Measurements from ENCODE around the gene RIN2.
A peak's percentile ranks its signal among the peaks of the same experiment; 100 is the strongest.

RIN2 gene

DNA sequence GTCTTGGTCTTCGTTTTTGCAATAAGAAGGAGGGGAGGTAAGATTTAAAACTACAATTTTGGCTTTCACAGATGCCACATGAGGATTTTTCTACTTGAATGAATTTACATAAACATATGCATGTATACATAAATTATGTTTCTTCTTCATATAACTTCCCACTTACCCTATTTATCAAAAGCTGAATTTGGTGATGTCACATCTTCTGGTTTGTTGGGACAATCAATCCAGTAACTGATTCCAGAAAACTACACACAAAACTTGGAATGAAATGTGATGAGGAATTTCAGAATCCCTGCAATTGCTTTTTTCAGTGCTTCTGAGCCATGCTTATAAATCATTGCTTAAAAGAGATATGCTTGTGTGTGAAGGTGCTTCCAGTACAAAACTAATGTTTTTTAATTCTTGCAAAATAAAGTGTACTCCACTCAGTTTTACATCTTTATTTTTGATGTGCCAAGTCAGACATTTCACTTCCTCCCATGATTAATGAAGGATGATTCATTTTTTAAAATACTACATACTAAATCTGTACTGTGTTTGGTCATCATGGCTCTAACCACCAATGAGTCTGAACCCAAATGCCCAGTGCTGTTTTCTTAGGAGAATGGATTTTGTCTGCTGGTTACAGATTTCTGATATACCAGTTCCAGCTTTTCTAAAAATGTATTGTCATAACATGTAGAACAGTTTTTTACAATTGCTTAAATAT, 32.1 kb upstream of the RIN2 start:
- DNase-seq (ENCODE audit: low read depth): peak; percentile 34
- no peak overlapping the region for H3K4me3 ChIP-seq (ENCODE audit: low read length)
- TF ChIP-seq, protein P1, sequence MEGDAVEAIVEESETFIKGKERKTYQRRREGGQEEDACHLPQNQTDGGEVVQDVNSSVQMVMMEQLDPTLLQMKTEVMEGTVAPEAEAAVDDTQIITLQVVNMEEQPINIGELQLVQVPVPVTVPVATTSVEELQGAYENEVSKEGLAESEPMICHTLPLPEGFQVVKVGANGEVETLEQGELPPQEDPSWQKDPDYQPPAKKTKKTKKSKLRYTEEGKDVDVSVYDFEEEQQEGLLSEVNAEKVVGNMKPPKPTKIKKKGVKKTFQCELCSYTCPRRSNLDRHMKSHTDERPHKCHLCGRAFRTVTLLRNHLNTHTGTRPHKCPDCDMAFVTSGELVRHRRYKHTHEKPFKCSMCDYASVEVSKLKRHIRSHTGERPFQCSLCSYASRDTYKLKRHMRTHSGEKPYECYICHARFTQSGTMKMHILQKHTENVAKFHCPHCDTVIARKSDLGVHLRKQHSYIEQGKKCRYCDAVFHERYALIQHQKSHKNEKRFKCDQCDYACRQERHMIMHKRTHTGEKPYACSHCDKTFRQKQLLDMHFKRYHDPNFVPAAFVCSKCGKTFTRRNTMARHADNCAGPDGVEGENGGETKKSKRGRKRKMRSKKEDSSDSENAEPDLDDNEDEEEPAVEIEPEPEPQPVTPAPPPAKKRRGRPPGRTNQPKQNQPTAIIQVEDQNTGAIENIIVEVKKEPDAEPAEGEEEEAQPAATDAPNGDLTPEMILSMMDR (conservative IDR thresholded peaks at IDR 0.05; ENCODE audit: low read length): no peak

DNA sequence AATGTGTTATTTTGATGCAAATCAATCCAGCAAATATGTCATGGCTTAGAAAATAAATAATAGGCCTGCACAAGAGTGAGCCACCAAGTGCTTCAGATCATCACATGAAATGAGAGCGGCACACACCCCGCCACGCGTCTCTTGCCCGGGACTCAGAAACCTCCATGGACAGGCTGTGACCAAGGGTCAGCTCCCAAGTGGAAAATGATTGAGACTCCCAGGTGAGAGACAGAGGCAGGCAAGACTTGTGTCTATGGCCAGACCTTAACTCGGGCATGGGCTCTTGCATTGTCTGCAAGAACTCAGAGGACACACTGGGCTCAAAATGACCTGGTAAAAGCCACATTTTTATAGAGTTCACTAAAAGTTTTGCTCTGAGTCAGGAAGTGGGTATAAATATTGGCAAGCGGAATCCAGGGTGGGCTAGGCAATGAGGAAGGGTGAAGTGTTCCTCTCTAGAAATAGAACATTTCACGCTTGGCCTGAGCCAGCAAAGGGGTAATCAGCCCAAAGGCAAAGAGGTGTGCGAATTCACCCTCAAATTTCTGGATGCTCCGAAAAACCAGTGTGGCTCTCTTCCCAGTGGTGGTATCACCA, 30.7 kb upstream of the RIN2 start:
- DNase-seq (ENCODE audit: low read depth): no peak
- TF ChIP-seq, protein P1 (conservative IDR thresholded peaks at IDR 0.05; ENCODE audit: low read length): no peak
- no peak overlapping the region for H3K4me3 ChIP-seq (ENCODE audit: low read length)

- no peak for DNase-seq (ENCODE audit: low read depth)
- TF ChIP-seq, protein P1 (conservative IDR thresholded peaks at IDR 0.05; ENCODE audit: low read length): no peak
- H3K4me3 ChIP-seq (ENCODE audit: low read length): no peak overlapping the region
These were observed 28.4 kb upstream of the RIN2 start for GRCh38 chr20:19729672-19730071.

- DNase-seq (ENCODE audit: low read depth): no peak
- TF ChIP-seq, protein P1 (conservative IDR thresholded peaks at IDR 0.05; ENCODE audit: low read length): no peak
- H3K4me3 ChIP-seq (ENCODE audit: low read length): no peak overlapping the region
These were observed 27.4 kb upstream of the RIN2 start for GRCh38 chr20:19730706-19731105.

DNA sequence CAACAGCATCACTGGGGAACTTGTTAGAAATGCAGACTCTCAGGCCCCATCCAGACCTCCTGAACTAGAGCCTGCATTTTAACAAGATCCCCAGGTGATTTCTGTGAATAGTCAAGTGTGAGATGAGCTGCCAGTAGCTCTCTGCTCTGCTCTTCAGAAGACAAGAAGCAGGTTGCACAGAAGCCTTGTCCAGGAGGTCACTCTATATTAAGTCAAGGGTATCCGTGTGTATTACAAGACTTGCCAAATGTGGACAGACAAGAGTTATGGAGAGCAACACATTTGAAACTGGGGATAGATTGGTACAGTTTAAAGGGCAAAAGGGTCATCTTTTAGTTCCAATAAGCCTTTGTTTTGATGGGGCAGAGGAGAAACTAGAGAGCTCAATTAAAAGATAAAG, 23.2 kb upstream of the RIN2 start:
- H3K4me3 ChIP-seq (ENCODE audit: low read length): no peak overlapping the region
- TF ChIP-seq, protein P1 (conservative IDR thresholded peaks at IDR 0.05; ENCODE audit: low read length): no peak
- DNase-seq (ENCODE audit: low read depth): no peak

DNA sequence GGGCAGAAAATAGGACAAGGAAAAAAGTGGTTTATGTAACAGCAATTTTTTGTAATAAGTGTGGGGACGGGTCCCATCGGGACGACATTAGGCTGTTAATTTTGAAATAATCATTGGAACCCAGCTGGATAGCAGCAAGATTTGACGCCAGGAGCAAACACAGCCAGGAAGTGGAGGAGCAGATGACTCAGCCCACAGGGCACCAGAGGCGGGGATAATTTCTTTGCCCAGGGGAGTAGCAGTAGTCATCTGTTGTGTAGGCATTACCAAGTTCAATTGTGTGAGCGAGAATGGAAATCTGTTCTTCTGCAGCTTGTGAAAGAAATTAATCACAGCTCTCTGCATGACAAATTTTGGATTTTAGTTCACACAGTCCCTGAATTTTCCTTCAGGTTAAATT, 22.6 kb upstream of the RIN2 start:
- TF ChIP-seq, protein P1 (conservative IDR thresholded peaks at IDR 0.05; ENCODE audit: low read length): no peak
- DNase-seq (ENCODE audit: low read depth): peak; percentile 88
- H3K4me3 ChIP-seq (ENCODE audit: low read length): no peak overlapping the region

- DNase-seq (ENCODE audit: low read depth): peak; percentile 76
- H3K4me3 ChIP-seq (ENCODE audit: low read length): no peak overlapping the region
- TF ChIP-seq, protein P1 (conservative IDR thresholded peaks at IDR 0.05; ENCODE audit: low read length): no peak
These were observed 21.0 kb upstream of the RIN2 start for GRCh38 chr20:19737025-19737424.
